Endothelial cell of umbilical vein (primary cell): Measurements from ENCODE around the gene PLPP7. TPM values are rescaled to one million over a fixed set of nuclear protein-coding genes. Genes with fewer than 3 reads are reported as not detected.
A peak's percentile ranks its signal among the peaks of the same experiment; 100 is the strongest.

Experiments
- BruUV-seq: library from RNA; stranded (reverse); fragments of 400-500 nt; replicated peaks from 2 replicates; lab custom pipeline; 2021; lab: Mats Ljungman, UMichigan
- CTCF ChIA-PET: fragments of 300-600, 350-600 bp; sonication (Branson Sonifier 250); formaldehyde crosslinking; loops from one replicate; lab custom pipeline; 2021; ENCODE audit warnings: antibody characterized with exemption, inconsistent platforms; lab: Charles Lee
- POLR2A ChIA-PET: fragments of 300-600, 350-600 bp; sonication (Branson Sonifier 250); formaldehyde crosslinking; loops from one replicate; lab custom pipeline; 2021; ENCODE audit warnings: antibody characterized with exemption, inconsistent platforms; lab: Charles Lee
- DNase-seq: peaks from one replicate; pipeline ENCODE4 v3.0.0-alpha.2; 2011; ENCODE audit warnings: low read depth, low spot score
- FAIRE-seq: peaks from 2 replicates; lab custom pipeline; 2011; peaks lifted over from hg19 to GRCh38; lab: Jason Lieb, UNC
- H2AFZ ChIP-seq: 2 replicates; pipeline ENCODE4 v1.6.0; 2012; ENCODE audit warnings: low read depth, low read length, control low read depth, inconsistent platforms
- H3K27ac ChIP-seq: 2 replicates; pipeline ENCODE4 v1.5.1; 2011; ENCODE audit warnings: low read depth, mild to moderate bottlenecking, control low read depth, low read length, moderate library complexity; ENCODE audit not compliant: insufficient read depth
- H3K27me3 ChIP-seq, 2 experiments: 2 replicates each; pipeline versions ENCODE4 v1.6.0 to v1.6.1; 2011; ENCODE audit warnings: low read length in 2 of 2, mixed read lengths in 1 of 2; ENCODE audit not compliant: control insufficient read depth in 2 of 2, insufficient read depth in 2 of 2
- H3K36me3 ChIP-seq, 2 experiments: 2 replicates in 1 of 2; 3 replicates in 1 of 2; pipeline ENCODE4 v1.5.1; 2011; ENCODE audit warnings: low read length in 2 of 2, mild to moderate bottlenecking in 1 of 2, moderate library complexity in 1 of 2; ENCODE audit not compliant: control insufficient read depth in 2 of 2, insufficient read depth in 2 of 2; ENCODE audit errors: extremely low read depth in 1 of 2
- H3K4me1 ChIP-seq: 3 replicates; pipeline ENCODE4 v1.5.1; 2011; ENCODE audit warnings: mild to moderate bottlenecking, low read length; ENCODE audit not compliant: control insufficient read depth, insufficient read depth; ENCODE audit errors: extremely low read depth
- H3K4me2 ChIP-seq: 2 replicates; pipeline ENCODE4 v1.6.1; 2011; ENCODE audit warnings: low read length, control low read depth, mixed read lengths; ENCODE audit not compliant: insufficient read depth
- H3K4me3 ChIP-seq, 3 experiments: fragments of 200-600 bp in 1 of 3; sonication (generic), shearing (Covaris generic) in 1 of 3; replicated peaks in 1 of 3; 2 replicates each; pipeline ENCODE4 v1.5.1; 2011 to 2016; ENCODE audit warnings: control low read depth in 3 of 3, low read length in 3 of 3, mild to moderate bottlenecking in 2 of 3, inconsistent platforms in 1 of 3, low read depth in 1 of 3, moderate library complexity in 1 of 3; ENCODE audit not compliant: insufficient read depth in 1 of 3
- H3K79me2 ChIP-seq: 2 replicates; pipeline ENCODE4 v1.6.0; 2012; ENCODE audit warnings: low read length, inconsistent platforms; ENCODE audit not compliant: control insufficient read depth, insufficient read depth
- H3K9ac ChIP-seq: replicated peaks from 2 replicates; pipeline ENCODE3; 2011; ENCODE audit warnings: low read length, control low read depth; ENCODE audit not compliant: insufficient read depth; ENCODE audit errors: extremely low read depth
- H3K9me1 ChIP-seq: replicated peaks from 3 replicates; pipeline ENCODE4 v1.6.0; 2011; ENCODE audit warnings: mild to moderate bottlenecking, low read length; ENCODE audit not compliant: control insufficient read depth, insufficient read depth; ENCODE audit errors: extremely low read depth
- H3K9me3 ChIP-seq: replicated peaks from 2 replicates; pipeline ENCODE4 v1.5.1; 2012; ENCODE audit warnings: low read length, inconsistent platforms; ENCODE audit not compliant: control insufficient read depth, insufficient read depth
- H4K20me1 ChIP-seq: replicated peaks from 2 replicates; pipeline ENCODE3; 2011; ENCODE audit warnings: mild to moderate bottlenecking, low read length; ENCODE audit not compliant: control insufficient read depth, insufficient read depth; ENCODE audit errors: extremely low read depth
- EZH2 ChIP-seq: IDR thresholded peaks from 2 replicates; pipeline ENCODE4 v1.6.1; 2012; ENCODE audit warnings: borderline replicate concordance, low read depth, mild to moderate bottlenecking, moderate library complexity, low read length, inconsistent platforms; ENCODE audit not compliant: severe bottlenecking
- FOS ChIP-seq: IDR thresholded peaks from 2 replicates; pipeline ENCODE4 v1.6.1; 2011; ENCODE audit warnings: mild to moderate bottlenecking, low read length, moderate library complexity, borderline replicate concordance; ENCODE audit not compliant: insufficient read depth
- GATA2 ChIP-seq: IDR thresholded peaks from 2 replicates; pipeline ENCODE4 v1.7.0; 2011; ENCODE audit warnings: low read depth, mild to moderate bottlenecking, moderate library complexity, mixed read lengths, low read length; ENCODE audit not compliant: insufficient read length, insufficient read depth
- JUN ChIP-seq: IDR thresholded peaks from 2 replicates; pipeline ENCODE4 v1.6.1; 2011; ENCODE audit warnings: borderline replicate concordance, low read depth; ENCODE audit not compliant: insufficient read length, insufficient read depth
- MYC ChIP-seq: IDR thresholded peaks from one replicate; pipeline ENCODE4 v1.6.1; 2011; ENCODE audit warnings: mild to moderate bottlenecking, low read depth, low read length
- POLR2A ChIP-seq: IDR thresholded peaks from 2 replicates; pipeline ENCODE4 v1.6.1; 2012; ENCODE audit warnings: low read depth, mild to moderate bottlenecking, control low read depth, low read length
- POLR2AphosphoS5 ChIP-seq: IDR thresholded peaks from 2 replicates; pipeline ENCODE4 v1.6.1; 2012; ENCODE audit warnings: low read depth, mild to moderate bottlenecking, control low read depth, low read length, moderate library complexity; ENCODE audit not compliant: insufficient read depth
- dilution Hi-C: fragments of 300-500 bp; cut with MboI; formaldehyde crosslinking; loops from one replicate; pipeline ENCODE4 v1.15.0; 2019; ENCODE audit warnings: low sequenced_read_pairs; ENCODE audit not compliant: extremely low pct_ligation_motif_present
- intact Hi-C: fragments of 100-400 bp; cut with micrococcal nuclease; formaldehyde crosslinking; loops from one replicate; pipeline ENCODE4 v1.10.0; 2022
- polyA plus RNA-seq, 4 experiments: library from polyadenylated mRNA; depleted of rRNA in 3 of 4; stranded (reverse) in 3 of 4; unstranded in 1 of 4; fragments of >200 nt; gene quantifications; 2 replicates each; pipeline versions ENCODE4 v1.2.1 to v1.2.3, GENCODE V29; 2011 to 2012; ENCODE audit warnings: missing spikeins in 1 of 4
- total RNA-seq: library from RNA; stranded (reverse); gene quantifications from 2 replicates; pipeline ENCODE4 v1.2.3, GENCODE V29; 2021
- TF ChIP-seq, protein P1 (sequence below): IDR thresholded peaks from 2 replicates; pipeline ENCODE4 v1.6.1; 2011; ENCODE audit not compliant: insufficient read depth, insufficient read length
- TF ChIP-seq, protein P2 (sequence below), 2 donors: IDR thresholded peaks; 1 replicate in 1 of 2; 2 replicates in 1 of 2; pipeline ENCODE4 v1.5.1; 2011; ENCODE audit warnings: low read length in 2 of 2, mild to moderate bottlenecking in 2 of 2, moderate library complexity in 2 of 2, control low read depth in 1 of 2, inconsistent platforms in 1 of 2, low read depth in 1 of 2; ENCODE audit not compliant: insufficient read depth in 1 of 2; ENCODE audit errors: extremely low read depth in 1 of 2

PLPP7 gene
- total and polyA plus RNA-seq, 2 donors (not counting 3 experiments of a cell fraction or from before 2014, with no cell fraction given): 2.1 to 2.7 TPM

DNA sequence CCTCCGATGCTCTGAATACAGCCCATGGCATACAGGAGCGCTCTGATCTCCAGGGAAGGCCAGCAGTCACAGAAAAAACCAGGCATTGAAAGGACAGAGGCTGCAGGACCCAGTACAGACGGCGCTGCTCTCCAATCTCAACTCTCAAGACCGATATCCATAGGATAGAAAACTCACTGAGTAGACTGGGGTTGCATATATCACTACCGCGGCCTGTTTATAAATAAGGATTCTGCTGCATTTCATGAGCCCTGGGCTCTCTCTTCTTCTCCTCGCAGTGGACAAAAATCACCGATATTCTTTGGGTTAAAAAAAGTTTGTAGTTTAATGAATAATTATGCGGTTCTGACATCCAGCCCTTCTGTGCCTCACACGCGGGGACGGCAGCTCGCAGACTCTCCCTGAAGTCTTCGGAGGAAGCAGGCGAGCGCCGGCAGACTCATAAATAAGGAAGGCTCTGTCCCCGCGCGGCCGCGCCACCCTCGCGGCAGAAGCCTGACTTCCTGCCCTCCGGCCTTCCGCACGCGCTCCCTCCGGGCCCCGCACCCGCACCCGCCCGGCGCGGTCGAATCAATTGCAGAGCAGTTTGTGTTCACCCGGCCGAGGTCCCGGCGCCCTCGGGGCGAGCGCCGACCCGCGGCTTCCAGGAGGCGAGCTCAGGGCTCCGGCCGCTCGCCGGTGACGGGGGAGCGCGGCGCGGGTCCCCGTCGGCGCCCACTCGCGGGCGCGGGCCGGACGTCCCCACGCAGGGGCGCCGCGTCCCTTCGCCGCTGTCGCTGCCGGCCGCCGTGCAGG is 13.2 kb upstream of the PLPP7 start, which contains the start of gene FAM78A:
Gene FAM78A (minus strand): TSS at position 417 of the 795 bp plus-strand sequence. CDS start 331 bp downstream, at position 86.
- peaks cover 3 to 4% of the 10 kb centered on the region in 2 experiments for H3K27me3 ChIP-seq
- H3K9me3 ChIP-seq: no peaks in the 10 kb centered on the region
- DNase-seq (peak; percentile 60), FAIRE-seq (peak; percentile 82)
- H3K27ac ChIP-seq: peak within 1 kb of the TSS; percentile 73
- intact Hi-C loops (loop anchor here (1.0 kb wide), 1 partner anchor 98 kb away; no protein-coding TSS in a partner anchor), dilution Hi-C loops (no loop called here)
- H3K9ac ChIP-seq: peak within 1 kb of the TSS; percentile 78
- no peaks in the 10 kb centered on the region for H3K9me1 ChIP-seq
- no peaks in the 10 kb centered on the region for H4K20me1 ChIP-seq
- H2AFZ ChIP-seq: peak within 1 kb of the TSS; percentile 80
- H3K4me1 ChIP-seq: peaks cover 40% of the 10 kb centered on the region
- peak within 1 kb of the TSS; percentile 64 to 81 (median 70) for H3K4me3 ChIP-seq
- ChIA-PET POLR2A (no interaction called here), CTCF (interaction anchor here (0.6 to 4.9 kb wide), 8 partner anchors 20 to 98 kb away, joined by 3 to 42 read pairs (median 7); no protein-coding TSS in a partner anchor)
- H3K4me2 ChIP-seq: peak within 1 kb of the TSS; percentile 69
- peaks cover 0 to 2% of the 10 kb centered on the region in 2 experiments for H3K36me3 ChIP-seq
- TF ChIP-seq JUN: no peak
- no peak for TF ChIP-seq FOS
- TF ChIP-seq, protein P1, sequence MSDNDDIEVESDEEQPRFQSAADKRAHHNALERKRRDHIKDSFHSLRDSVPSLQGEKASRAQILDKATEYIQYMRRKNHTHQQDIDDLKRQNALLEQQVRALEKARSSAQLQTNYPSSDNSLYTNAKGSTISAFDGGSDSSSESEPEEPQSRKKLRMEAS: no peak
- BruUV-seq: TSS peak; percentile 29
- H3K79me2 ChIP-seq: peaks cover 45% of the 10 kb centered on the region

DNA sequence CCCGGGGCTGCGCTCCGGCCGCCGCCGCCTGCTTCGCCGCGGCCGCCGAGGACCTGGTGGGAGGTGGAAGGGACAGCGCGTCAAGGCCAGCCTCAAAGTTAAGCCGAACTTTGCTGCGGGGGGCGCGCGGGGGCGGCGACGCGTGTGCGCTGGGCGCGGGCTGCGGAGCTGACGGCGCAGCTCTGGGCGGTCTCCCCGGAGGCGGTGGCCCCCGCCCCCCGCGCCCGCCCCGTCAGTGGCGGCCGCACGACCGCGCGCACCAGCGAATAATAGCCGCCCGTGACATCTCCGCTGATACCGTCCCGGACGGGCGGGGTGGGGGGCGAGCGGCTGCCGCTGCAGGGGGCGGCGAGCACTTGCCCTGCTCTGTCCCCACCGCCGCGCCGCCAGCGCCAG is 12.6 kb upstream of the PLPP7 start:
- Histone ChIP-seq H3K4me1 (peaks cover 37% of the 10 kb centered on the region), H3K9ac (peak overlapping the region; percentile 35), H3K36me3 (peaks cover 0 to 2% of the 10 kb centered on the region in 2 experiments), H3K27ac (no peak overlapping the region), H2AFZ (peak overlapping the region; percentile 27), H3K4me2 (peak overlapping the region; percentile 69), H3K9me3 (no peaks in the 10 kb centered on the region), H3K27me3 (peaks cover 7 to 8% of the 10 kb centered on the region in 2 experiments), H3K9me1 (no peaks in the 10 kb centered on the region), H4K20me1 (no peaks in the 10 kb centered on the region), H3K79me2 (peaks cover 41% of the 10 kb centered on the region), H3K4me3 (peak overlapping the region; percentile 33 to 81 (median 70))
- ChIA-PET POLR2A (no interaction called here), CTCF (interaction anchor here (0.6 to 4.9 kb wide), 8 partner anchors 20 to 99 kb away, joined by 3 to 42 read pairs (median 7); no protein-coding TSS in a partner anchor)
- TF ChIP-seq, protein P2, sequence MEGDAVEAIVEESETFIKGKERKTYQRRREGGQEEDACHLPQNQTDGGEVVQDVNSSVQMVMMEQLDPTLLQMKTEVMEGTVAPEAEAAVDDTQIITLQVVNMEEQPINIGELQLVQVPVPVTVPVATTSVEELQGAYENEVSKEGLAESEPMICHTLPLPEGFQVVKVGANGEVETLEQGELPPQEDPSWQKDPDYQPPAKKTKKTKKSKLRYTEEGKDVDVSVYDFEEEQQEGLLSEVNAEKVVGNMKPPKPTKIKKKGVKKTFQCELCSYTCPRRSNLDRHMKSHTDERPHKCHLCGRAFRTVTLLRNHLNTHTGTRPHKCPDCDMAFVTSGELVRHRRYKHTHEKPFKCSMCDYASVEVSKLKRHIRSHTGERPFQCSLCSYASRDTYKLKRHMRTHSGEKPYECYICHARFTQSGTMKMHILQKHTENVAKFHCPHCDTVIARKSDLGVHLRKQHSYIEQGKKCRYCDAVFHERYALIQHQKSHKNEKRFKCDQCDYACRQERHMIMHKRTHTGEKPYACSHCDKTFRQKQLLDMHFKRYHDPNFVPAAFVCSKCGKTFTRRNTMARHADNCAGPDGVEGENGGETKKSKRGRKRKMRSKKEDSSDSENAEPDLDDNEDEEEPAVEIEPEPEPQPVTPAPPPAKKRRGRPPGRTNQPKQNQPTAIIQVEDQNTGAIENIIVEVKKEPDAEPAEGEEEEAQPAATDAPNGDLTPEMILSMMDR (IDR thresholded peaks at IDR 0.05; ENCODE audit: extremely low read depth in 1 of 2, insufficient read depth in 1 of 2, low read depth in 1 of 2, low read length in 2 of 2): no peak
- TF ChIP-seq POLR2A (no peak), JUN (no peak), POLR2AphosphoS5 (no peak), GATA2 (no peak), MYC (no peak), FOS (no peak), EZH2 (no peak)
- TF ChIP-seq, protein P1: no peak
- intact Hi-C loops: loop anchor here (1.0 kb wide), 1 partner anchor 99 kb away; no protein-coding TSS in a partner anchor
- FAIRE-seq (peak; percentile 24), DNase-seq (peak; percentile 29)
- no TSS peak for BruUV-seq
- dilution Hi-C loops: no loop called here
